Testis (tissue), 3 donors: ENCODE measurements around the gene PLSCR4. TPM values are rescaled to one million over a fixed set of nuclear protein-coding genes. Genes with fewer than 3 reads are reported as not detected.

Experiments used
- DNase-seq: peaks from one replicate; pipeline ENCODE4 v3.0.0-alpha.2; 2019
- H3K27ac ChIP-seq, 2 donors: fragments of 200-600 bp; sonication (generic); one replicate each; pipeline ENCODE4 v1.5.1; 2019
- H3K27me3 ChIP-seq: fragments of 200-600 bp; sonication (generic); one replicate; pipeline ENCODE4 v1.5.1; 2019
- H3K36me3 ChIP-seq: fragments of 200-600 bp; sonication (generic); one replicate; pipeline ENCODE4 v1.5.1; 2017; ENCODE audit warnings: low read depth; ENCODE audit errors: missing control alignments
- H3K4me1 ChIP-seq: fragments of 200-600 bp; sonication (generic); one replicate; pipeline ENCODE4 v1.5.1; 2019
- H3K4me3 ChIP-seq, 2 donors: fragments of 200-600 bp; sonication (generic); one replicate each; pipeline ENCODE4 v1.5.1; 2017 to 2019
- H3K9me3 ChIP-seq: fragments of 200-600 bp; sonication (generic); one replicate; pipeline ENCODE4 v1.5.1; 2017
- POLR2A ChIP-seq: fragments of 450-650 bp; IDR thresholded peaks from one replicate; pipeline ENCODE4 v1.6.1; 2017; ENCODE audit warnings: antibody characterized with exemption, mild to moderate bottlenecking, moderate library complexity
- WGBS, 2 donors: methylation state at CpG; one replicate each; pipeline ENCODE4 v1.1.5; 2018; 5-methylcytosine and 5-hydroxymethylcytosine counted together
- intact Hi-C: fragments of 100-400 bp; cut with DNase I; formaldehyde crosslinking; loops from one replicate; pipeline ENCODE4 v1.15.1; 2023; ENCODE audit warnings: low total_unique reads
- polyA plus RNA-seq: library from polyadenylated mRNA; stranded (reverse); fragments of 350-450 nt; fragmentation: Illumina TruSeq; extraction: RNeasy Lipid Tissue Mini Kit (QIAGEN cat#74804); gene quantifications from one replicate; pipeline ENCODE4 v1.2.3, GENCODE V29; 2014; ENCODE audit warnings: low read depth, low replicate concordance; ENCODE audit not compliant: insufficient read depth
- total RNA-seq, 2 donors: library from RNA; depleted of rRNA; stranded (reverse); fragments of >200 nt; gene quantifications; one replicate each; pipeline ENCODE4 v1.2.3, GENCODE V29; 2016
- TF ChIP-seq, protein P1 (sequence below), 3 experiments: fragments of 450-650 bp in 2 of 3; fragments of 200-600 bp in 1 of 3; sonication (generic) in 1 of 3; IDR thresholded peaks; one replicate each; pipeline ENCODE4 v1.5.1; 2016 to 2019; ENCODE audit warnings: antibody characterized with exemption in 3 of 3, mild to moderate bottlenecking in 2 of 3, moderate library complexity in 1 of 3

The PLSCR4 gene
- total and polyA plus RNA-seq, 3 donors from 2014 or later, result 42.5 to 96.3 (median 89.1) TPM

DNA sequence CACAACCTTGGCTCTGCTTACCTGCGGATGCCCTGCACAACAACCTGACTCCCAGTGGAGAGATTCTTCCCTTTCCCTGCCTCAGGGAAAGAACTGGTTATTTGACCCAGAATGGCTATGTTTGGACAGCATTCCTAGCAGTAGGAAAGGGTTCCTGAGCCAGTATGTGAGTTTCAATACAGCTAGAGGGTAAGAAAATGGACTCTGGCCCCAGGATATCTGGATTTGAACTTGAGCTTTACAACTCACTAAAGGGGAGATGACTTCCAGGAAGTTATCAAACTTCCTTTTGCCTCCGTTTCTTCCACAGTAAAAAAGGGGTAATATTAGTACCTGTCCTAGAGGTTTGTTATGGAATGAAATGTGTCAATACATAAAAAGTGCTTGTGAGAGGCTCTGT, 28.1 kb upstream of the PLSCR4 start:
- DNase-seq, result no peak

GRCh38 chr3:146277953-146278631, 27.2 kb upstream of the PLSCR4 start:
- no peak overlapping the region for H3K4me3 ChIP-seq
- TF ChIP-seq, protein P1, sequence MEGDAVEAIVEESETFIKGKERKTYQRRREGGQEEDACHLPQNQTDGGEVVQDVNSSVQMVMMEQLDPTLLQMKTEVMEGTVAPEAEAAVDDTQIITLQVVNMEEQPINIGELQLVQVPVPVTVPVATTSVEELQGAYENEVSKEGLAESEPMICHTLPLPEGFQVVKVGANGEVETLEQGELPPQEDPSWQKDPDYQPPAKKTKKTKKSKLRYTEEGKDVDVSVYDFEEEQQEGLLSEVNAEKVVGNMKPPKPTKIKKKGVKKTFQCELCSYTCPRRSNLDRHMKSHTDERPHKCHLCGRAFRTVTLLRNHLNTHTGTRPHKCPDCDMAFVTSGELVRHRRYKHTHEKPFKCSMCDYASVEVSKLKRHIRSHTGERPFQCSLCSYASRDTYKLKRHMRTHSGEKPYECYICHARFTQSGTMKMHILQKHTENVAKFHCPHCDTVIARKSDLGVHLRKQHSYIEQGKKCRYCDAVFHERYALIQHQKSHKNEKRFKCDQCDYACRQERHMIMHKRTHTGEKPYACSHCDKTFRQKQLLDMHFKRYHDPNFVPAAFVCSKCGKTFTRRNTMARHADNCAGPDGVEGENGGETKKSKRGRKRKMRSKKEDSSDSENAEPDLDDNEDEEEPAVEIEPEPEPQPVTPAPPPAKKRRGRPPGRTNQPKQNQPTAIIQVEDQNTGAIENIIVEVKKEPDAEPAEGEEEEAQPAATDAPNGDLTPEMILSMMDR (IDR thresholded peaks at IDR 0.05), result no peak
- TF ChIP-seq POLR2A, result no peak
- peak; percentile 40 for DNase-seq
- no peaks in the 10 kb centered on the region for H3K36me3 ChIP-seq
- no peaks in the 10 kb centered on the region for H3K27me3 ChIP-seq
- H3K9me3 ChIP-seq, result no peaks in the 10 kb centered on the region
- no peaks in the 10 kb centered on the region for H3K4me1 ChIP-seq
- WGBS, 2 donors, result 80 to 84% methylated on average over 2 of the region's 2 CpGs
- intact Hi-C loops, result no loop called here
- H3K27ac ChIP-seq, result no peak overlapping the region

More for the DNA sequence above, 28.1 kb upstream of the PLSCR4 start:
- H3K36me3 ChIP-seq, result no peaks in the 10 kb centered on the region
- H3K4me3 ChIP-seq, result no peak overlapping the region
- H3K27ac ChIP-seq, result no peak overlapping the region
- no peaks in the 10 kb centered on the region for H3K4me1 ChIP-seq
- intact Hi-C loops, result no loop called here
- H3K9me3 ChIP-seq, result no peaks in the 10 kb centered on the region
- no peaks in the 10 kb centered on the region for H3K27me3 ChIP-seq
- 84 to 86% methylated on average over 2 of the region's 2 CpGs for WGBS, 2 donors
- TF ChIP-seq, protein P1 (IDR thresholded peaks at IDR 0.05), result no peak
- no peak for TF ChIP-seq POLR2A

GRCh38 chr3:146275476-146275875, 24.6 kb upstream of the PLSCR4 start:
- Histone ChIP-seq H3K36me3 (no peaks in the 10 kb centered on the region), H3K27ac (no peak overlapping the region), H3K27me3 (no peaks in the 10 kb centered on the region), H3K4me1 (no peaks in the 10 kb centered on the region), H3K4me3 (no peak overlapping the region), H3K9me3 (no peaks in the 10 kb centered on the region)
- no peak for TF ChIP-seq POLR2A
- TF ChIP-seq, protein P1 (IDR thresholded peaks at IDR 0.05), result no peak
- DNase-seq, result no peak
- WGBS, 2 donors, result 91 to 96% methylated on average over 3 of the region's 3 CpGs
- intact Hi-C loops, result no loop called here

GRCh38 chr3:146274833-146275232, 23.9 kb upstream of the PLSCR4 start:
- intact Hi-C loops, result no loop called here
- WGBS, 2 donors, result 24 to 25% methylated on average over 1 of the region's 1 CpG
- TF ChIP-seq, protein P1 (IDR thresholded peaks at IDR 0.05), result no peak
- TF ChIP-seq POLR2A, result no peak
- H3K27me3 ChIP-seq, result no peaks in the 10 kb centered on the region
- H3K36me3 ChIP-seq, result no peaks in the 10 kb centered on the region
- peak overlapping the region in 1 of 2 donors; percentile 67 for H3K27ac ChIP-seq
- no peak for DNase-seq
- no peak overlapping the region for H3K4me3 ChIP-seq
- no peaks in the 10 kb centered on the region for H3K9me3 ChIP-seq
- no peaks in the 10 kb centered on the region for H3K4me1 ChIP-seq
